GM21723 (cell line): ENCODE measurements around the gene FBXL13.
"Not testable (repeated sequence)": the region's sequence is repeated elsewhere in the genome, so short reads cannot be mapped to it uniquely, and the experiment has no call there.

Experiments
- ATAC-seq: cut with Tn5 transposase; IDR thresholded peaks from one replicate; pipeline ENCODE4 v1.9.1; 2021; ENCODE audit warnings: mild to moderate bottlenecking, moderate library complexity; ENCODE audit not compliant: unreplicated experiment

Gene FBXL13

DNA sequence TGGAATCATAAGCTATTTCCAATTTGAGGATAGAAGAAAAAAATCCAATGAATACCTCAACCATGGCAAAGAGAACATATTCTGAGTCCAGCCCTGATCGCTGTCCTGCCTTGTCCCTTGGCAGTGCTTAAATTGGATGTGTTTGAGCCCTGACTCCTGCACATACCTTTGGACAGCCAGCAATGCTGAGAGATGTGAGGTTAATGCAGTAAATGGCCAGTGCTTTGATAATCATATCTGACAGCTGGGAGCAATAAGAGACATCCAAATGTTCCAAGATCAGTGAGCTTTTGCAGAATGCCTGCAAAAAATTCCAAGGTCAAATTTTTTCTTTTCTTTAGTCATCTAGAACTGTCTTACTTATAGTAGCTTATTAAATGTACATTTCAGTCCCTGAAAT is 241.9 kb downstream of the FBXL13 start:
- ATAC-seq, result no peak

DNA sequence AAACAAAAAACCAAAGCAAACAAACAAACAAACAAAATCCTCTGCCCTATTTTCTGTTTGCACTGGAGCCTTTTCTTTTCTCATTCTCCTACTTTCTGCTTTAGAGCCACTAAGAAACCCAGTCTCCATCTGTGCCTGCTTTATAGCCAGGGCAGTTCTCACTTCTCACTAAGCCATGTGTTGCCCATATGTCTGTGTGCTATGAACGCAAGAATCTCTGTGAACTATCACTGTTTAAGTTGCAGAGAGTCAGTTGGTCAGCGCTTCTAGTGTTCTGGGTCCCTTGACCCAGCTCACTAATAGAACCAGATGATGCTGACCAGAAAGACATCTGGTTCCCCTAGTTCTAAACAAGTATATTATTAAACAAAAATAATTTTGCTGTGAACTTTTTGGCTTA is 244.4 kb downstream of the FBXL13 start:
- no peak for ATAC-seq

DNA sequence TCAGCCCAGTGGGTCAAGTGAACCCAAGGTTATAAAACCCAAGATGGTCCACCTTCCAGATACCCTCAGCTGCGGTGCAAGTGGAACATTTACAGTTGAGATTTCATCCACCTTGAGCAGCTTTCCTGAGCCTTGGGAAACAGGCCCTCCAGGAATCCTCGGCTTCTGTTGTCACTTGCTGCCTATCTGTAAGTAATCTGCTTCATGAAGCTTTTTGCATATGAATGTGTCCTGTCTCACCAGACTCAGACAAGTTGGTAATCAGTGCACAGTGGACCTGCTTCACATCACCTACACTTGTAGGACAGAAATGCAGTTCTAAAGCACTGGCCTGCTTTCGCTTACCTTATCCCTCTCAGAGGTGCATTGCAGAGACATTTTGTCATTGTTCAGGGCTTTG is 245.5 kb downstream of the FBXL13 start:
- no peak for ATAC-seq

DNA sequence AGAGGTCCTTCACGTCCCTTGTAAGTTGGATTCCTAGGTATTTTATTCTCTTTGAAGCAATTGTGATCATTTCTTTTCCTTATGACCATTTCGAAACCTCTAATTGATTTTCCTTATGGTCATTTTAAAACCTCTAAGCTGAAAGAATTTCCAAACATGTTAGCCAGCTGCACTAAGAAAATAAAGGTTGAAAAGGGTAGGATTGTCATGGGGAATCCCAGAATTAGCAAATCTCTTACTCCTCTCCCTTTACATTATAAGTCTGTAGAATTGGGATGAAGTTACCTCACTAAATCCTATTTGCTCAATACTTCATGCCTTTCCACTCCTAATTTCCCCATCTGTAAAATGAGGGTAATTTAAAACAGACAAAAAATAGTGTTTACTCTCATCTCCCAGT is 246.3 kb downstream of the FBXL13 start:
- ATAC-seq, result no peak

DNA sequence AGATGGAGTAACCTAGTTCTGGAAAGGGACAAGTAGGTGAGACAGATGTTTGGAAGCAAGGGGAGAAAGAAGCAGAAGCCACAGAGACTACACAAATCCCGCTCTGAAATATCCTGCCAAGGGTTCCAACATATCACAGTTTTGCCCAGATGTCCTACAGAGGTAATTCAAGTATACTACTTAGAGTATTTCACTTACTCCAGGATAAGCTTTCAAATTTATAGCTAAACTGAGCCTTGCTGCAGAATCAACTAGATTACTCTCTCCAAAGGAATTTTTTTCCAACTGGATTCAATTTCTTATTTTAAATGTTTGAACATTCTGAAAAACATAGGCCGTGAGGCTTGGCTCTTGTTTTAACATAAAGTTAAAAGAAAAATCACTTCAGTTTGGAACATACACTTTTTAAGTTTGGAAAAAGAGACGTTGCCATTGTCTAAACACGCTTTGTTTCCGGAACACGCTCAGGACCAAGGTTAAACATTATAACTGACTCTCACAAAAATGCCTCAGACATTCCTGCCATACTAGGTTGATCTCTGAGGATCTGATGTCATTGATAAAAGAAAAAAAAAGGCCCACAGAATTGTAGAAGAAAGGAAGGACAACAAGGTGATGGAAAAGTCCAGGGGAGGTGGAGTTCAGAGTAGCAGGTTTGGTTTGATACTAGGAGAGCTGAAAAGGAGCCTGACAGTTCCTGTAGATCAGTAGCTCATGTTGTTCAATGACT is 251.0 kb downstream of the FBXL13 start:
- no peak for ATAC-seq

DNA sequence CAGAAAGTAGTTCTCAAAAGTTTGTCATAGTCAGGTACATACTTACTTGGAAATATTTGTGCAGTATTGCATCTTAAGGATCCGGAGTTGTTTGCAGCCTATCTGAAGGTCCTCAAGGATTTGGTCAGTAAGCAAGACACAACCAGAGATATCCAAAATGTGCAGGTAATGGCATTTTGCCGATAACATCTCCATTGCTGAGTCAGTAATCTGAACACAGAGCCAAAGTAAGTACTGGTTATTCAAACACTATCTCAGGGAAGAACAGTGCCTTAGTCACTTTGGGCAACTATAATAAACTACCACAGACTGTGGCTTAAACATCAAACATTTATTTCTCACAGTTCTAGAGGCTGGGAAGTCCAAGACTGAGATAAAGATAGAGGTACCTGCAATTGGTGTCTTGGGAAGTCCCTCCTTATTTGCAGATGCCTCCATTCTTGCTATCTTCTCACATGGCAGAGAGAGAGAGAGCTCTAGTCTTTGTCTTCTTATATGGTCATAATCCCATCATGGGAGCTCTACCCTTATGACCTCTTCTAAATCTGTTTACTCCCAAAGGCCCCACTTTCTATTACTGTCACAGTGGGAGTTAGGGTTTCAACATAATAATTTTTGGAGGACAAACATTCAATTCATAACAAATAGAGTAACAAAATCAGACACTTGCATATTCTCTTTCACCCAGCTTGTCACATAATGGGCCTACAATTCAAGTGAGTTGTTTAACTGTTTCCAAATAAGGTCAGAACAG is 252.4 kb downstream of the FBXL13 start:
- ATAC-seq, result no peak

DNA sequence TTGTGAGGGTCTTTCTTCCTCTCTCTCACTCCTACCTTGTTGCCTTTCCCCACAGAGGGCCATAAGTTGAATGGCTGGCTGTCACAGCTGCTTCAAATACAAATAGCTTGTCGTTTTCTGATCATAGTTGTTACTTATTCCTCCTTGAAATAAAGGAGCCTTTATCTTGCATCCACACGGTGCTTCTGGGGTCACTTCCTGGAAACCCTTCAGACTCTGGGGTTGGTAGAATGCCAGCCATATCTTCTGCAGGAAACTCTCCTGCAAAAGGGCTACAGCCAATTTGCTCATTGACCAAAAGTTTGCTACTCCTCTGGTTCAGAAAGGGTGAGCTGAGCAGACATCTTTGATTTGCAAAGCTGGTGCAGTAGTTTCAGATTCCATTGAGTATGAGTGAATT is 255.4 kb downstream of the FBXL13 start:
- no peak for ATAC-seq

DNA sequence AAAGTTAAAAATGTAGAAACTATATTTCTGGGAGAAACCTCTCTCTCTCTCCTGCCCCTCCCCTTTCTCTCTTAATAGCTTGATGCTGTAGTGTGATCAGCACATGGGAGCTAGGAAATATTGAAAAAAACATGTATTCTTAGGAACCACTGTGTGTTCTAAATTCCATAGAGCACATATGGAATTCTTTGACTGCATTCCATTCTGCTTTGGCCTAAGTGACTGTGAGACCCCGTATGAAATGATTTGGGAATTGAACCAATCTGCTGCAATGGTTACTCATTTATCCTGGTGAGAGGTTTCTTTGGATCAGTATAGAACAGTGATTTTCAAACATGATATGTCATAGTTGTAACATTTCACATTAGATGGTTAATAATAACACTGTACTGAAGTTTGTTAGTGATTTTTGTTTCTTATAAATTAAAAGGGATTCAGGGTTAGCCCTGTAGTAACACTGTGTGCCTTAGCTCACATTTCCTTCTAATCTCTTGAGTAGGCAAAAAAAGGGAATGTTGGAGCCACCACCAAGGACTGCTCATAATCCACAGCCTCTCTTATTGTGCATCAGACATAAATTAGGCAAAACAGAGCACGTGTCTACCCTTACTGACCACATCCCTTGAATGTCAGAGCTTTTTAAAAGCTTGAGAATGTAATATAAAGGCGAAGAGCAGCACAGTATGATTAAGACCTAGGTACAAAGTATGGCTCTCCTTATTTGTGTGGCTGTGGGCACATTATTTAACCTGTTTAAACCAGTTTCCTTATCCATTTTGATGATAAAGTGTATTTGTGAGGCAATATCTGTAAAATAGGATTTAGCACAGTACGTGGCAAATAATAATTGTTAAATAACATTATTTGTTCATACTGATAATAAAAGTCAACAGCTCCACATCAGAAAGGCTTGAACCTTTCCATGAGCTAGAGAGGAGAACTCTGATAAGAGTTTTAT is 256.7 kb downstream of the FBXL13 start:
- no peak for ATAC-seq

DNA sequence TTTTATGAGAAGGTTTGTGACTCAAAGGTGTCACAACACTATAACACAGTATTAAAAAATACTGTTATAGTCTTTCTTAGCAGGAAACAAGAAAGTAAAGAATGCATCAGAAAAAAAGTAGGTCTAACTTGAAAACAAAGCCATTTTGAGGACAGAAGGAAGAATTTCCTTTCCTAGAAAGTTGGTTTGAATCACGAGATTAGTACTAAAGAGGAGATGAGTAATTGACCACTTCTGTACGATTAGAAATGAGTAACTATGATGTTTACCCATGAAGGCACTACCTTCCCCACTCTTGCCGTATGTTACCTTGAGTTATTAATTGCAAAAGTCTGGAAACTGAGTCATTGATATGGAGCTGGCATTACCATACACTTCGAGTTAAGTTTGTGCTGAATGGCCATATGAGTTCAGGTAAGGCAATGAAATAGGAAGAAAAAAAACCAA is 260.5 kb downstream of the FBXL13 start:
- ATAC-seq, result no peak

DNA sequence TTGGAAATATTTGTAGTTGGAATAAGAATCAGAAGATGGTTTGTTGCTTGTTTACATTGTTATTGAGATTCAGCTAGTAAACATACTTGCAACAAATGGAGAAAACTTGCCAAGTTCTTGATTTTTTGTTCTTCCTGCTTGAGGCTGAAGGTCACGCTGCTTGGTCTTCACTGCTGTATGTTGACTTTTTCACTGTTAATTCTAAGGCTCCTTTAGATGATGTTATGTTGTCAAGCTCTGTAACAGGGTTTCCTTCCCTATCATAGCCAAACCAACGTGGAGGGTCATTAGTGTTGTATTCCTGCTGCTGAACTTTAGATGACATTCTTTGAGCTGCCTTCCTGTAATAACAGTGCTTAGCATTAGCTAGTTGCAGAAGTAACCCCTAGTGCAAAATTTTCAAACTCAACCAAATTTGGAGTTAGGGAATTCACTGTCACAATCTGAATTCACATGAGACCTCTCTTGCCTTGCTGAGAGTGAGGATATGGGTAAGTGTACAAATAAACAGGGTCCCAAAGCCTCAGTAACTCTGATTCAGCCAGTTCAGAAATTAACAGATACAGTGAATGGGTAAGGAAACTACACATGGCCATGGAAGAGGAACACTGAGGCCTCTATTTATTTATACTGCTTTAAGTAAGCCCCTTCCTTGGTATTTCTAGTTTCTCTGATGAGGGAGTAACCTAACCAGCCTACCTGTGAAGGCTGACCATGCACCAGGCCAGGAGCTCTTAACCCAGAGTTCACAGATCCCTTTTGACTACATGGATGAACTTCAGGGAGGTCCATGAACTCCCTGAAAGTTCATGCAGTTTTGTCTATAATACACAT is 261.2 kb downstream of the FBXL13 start:
- no peak for ATAC-seq

DNA sequence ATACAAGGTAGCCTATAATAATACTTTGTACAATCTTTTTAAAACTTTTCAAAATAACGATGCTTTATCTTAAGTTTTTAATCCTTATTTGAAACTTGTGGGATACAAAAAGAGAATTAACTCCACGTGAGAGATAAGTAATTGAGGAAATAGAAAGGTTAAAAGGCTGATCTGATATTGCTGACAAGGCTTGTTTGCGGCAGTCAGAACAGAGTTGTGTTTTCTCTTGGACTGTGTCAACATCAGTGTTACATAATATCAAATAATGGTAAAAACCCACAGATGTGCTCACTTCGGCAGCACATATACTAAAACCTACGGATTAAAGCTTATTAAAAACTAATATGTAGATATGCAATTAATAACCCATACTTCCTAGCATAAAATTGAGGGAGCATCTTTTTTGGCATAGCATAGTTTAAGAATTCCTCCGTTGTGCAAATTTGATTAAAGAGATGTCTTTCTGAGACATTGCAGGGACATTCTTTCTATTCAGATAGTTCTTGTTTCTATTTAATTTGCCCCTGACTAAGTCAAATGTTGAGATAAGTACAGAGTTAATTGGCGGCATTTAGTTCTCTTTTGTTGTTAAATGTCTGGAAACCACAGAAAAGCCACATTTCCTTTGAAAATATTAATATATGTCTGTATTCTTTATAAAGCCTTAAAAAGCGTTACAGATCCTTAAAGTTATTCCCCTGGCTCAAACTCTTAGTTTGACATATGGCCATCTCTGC is 262.5 kb downstream of the FBXL13 start:
- no peak for ATAC-seq

DNA sequence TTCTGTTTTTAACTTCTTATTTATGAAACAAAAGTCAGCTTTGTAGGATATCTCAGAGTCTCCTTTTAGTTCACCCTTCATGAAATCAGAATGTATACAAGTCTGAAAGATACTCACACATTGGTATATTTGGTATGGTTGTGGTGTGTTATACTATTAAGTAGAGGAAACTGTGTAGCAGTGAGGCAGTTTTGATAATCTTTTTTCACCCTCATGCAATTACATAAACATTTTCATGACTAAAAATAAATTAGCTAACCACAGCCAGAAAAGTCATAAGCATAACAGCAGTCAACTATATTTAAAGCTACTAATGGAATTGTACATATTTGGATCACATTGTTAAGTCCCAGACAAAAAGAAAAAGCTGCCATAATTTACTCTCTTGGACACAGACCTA is 263.7 kb downstream of the FBXL13 start:
- ATAC-seq, result no peak

DNA sequence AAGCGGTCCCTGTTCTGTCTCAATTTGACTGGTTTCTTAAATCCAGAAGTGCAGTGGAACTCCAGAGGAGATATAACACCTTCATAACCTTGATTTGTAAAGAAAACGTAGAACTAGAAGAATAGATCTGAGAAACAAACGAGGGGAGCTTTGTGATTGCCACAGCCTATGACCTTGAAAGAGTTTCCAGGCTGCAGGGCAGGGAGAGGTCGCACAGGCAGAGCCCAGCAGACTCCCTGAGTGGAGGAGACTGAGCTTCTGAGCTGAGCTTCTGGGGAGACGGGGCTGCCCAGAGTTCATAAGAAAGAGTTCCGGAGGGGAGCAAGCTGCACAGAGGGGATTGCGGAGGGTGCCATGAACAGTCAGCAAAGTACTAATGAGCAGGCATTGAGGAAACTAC is 268.0 kb downstream of the FBXL13 start:
- ATAC-seq, result no peak

DNA sequence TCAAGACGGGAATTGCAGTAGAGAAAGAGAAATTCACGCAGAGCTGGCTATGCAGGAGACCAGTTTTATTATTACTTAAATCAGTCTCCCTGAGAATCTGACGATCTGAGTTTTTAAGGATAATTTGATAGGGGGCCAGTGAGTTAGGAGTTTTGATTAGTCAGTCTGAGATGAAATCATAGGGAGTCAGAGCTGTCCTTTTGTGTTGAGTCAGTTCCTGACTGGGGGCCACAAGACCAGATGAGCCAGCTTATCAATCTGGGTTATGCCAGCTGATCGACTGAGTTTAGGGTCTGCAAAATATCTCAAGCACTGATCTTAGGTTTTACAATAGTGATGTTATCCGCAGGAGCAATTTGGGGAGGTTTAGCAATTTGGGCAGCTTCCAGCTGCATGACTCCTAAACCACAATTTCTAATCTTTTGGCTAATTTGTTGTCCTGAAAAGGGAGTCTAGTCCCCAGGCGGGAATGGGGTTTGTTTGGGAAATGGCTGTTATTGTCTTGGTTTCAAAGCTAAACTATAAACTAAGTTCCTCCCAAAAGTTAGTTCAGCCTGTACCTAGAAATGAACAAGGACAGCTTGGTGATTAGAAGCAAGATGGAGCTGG is 278.5 kb downstream of the FBXL13 start:
- ATAC-seq, result not testable (repeated sequence)

DNA sequence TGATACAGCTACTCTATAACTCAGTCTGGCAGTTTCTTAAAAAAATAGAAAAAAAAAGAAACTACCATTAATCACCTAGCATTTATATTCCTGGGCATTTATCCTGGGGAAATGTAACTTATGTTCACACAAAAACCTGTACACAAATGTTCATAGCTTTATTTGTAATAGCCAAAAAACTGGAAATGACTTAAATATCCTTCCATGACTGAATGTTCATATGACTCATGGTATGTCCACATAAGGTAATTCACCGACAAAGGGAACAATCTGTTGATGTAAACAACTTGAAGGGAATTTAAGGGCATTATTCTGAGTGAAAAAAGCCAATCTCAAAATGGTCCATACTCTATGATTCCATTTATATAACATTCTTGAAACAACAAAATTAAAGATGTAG is 280.0 kb downstream of the FBXL13 start:
- not testable (repeated sequence) for ATAC-seq

DNA sequence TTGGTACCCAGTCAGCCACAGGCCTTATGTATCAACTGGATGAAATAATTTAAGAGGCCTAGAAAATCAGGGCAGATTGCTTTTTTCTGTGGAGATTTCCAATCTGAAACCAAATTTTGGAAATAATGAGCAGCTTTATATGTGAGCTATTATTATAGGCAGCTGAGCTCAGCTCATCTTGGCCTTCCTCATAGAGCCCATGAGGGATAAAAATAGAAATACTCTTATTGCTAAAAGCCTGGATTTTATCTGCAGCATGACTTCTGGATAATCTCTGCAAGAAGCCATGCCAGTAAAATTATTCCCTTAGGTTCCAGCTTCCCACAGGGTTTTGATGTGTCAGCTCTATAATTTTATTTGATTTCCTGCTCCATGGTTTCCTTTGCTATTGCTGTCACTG is 282.8 kb downstream of the FBXL13 start:
- not testable (repeated sequence) for ATAC-seq

DNA sequence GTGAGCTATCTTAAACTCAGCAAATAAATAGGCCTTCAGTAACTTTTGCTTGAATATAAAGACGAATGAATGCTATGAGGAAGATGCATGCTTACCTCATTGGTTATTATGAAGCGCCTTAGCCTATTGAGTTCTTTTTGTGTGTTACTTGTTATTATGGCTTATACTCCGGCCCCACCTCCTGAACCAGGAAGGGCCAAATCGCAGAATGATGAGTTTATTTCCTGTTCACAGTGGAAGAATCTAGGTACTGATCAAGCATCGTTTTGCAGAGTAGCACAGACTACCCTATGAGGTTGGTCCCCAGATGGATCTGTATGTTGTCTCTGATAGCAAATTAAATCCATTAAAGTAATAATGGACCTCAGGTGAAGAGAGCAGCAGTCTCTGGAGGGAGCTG is 283.2 kb downstream of the FBXL13 start:
- not testable (repeated sequence) for ATAC-seq

DNA sequence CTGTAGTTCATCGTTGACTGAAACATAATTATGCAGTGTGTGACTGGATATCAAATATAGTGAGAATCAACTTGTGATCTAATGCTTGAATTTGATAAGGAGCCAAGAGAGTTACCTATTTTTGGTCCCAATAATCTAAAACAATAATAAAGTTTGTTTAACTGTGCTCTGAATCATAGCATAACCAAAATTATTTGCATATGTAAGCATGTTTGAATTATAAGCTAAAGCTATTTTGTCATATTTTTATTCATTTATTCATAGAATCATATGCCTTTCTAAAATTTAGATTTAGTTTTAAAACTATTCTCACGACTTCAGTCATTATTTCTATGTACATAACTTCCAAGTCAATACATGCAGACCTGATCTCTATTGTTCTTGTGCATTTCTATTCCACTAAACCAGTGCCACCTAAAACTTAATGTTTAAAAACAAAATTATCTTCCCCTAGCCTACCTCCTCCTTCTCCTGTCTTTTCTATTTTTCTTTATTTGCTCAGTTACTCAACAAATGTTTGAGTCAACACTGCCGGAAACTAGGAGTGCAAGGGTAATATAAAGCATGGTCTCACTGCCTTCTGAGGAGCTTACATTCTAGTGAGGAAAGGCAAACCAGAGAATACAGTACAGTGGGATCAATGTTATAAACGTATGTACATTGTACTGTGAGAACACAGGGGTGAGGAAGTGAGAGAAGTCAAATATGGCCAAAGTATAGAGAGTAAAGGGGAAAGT is 284.1 kb downstream of the FBXL13 start:
- ATAC-seq, result not testable (repeated sequence)

DNA sequence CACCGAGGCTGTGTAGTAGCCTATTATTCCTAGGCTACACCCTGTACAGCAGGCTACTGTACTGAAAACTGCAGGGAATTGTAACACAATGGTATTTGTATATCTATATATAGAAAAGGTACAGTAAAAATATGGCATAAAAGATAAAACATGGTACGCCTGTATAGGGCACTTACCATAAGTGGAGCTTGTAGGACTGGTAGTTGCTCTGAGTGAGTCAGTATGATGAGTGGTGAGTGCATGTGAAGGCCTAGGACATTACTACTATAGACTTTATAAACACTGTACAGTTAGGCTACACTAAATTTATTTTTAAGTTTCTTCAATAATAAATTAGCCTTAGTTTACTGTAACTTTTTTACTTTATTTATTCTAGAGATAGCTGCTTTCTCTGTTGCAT is 285.8 kb downstream of the FBXL13 start:
- not testable (repeated sequence) for ATAC-seq
